GM23338 (cell line): Measurements from ENCODE around the gene STAT5B. TPM values are rescaled to one million over a fixed set of nuclear protein-coding genes. Genes with fewer than 3 reads are reported as not detected.

ENCODE experiments used
- ATAC-seq: fragments of 200-7000 bp; cut with Tn5 transposase; 3 replicates; pipeline ENCODE4 v1.9.1; 2020
- DNase-seq: peaks from one replicate; pipeline ENCODE4 v3.0.0-alpha.2; 2015; ENCODE audit warnings: low spot score
- H2AFZ ChIP-seq: fragments of 200-600 bp; sonication (generic); 2 replicates; pipeline ENCODE4 v1.8.0; 2016; ENCODE audit warnings: antibody characterized with exemption, mild to moderate bottlenecking, moderate library complexity
- H3F3A ChIP-seq: fragments of 200-600 bp; sonication (generic); replicated peaks from 2 replicates; pipeline ENCODE4 v1.8.0; 2017; ENCODE audit warnings: antibody characterized with exemption, mixed run types, low read depth
- H3K27ac ChIP-seq: fragments of 200-600 bp; sonication (generic); 2 replicates; pipeline ENCODE4 v1.6.1; 2016; ENCODE audit warnings: low read depth
- H3K27me3 ChIP-seq: fragments of 200-600 bp; sonication (generic); 2 replicates; pipeline ENCODE4 v1.8.0; 2016; ENCODE audit warnings: mild to moderate bottlenecking, mixed run types, moderate library complexity; ENCODE audit not compliant: insufficient read depth
- H3K36me3 ChIP-seq: fragments of 200-600 bp; sonication (generic); 2 replicates; pipeline ENCODE4 v1.8.0; 2016; ENCODE audit warnings: mild to moderate bottlenecking; ENCODE audit not compliant: insufficient read depth
- H3K4me1 ChIP-seq: fragments of 200-600 bp; sonication (generic); 2 replicates; pipeline ENCODE4 v1.8.0; 2016; ENCODE audit warnings: mild to moderate bottlenecking, moderate library complexity; ENCODE audit not compliant: insufficient read depth
- H3K4me2 ChIP-seq: fragments of 200-600 bp; sonication (generic); 2 replicates; pipeline ENCODE4 v1.7.1; 2017; ENCODE audit warnings: mixed run types
- H3K4me3 ChIP-seq: fragments of 200-600 bp; sonication (generic); 2 replicates; pipeline ENCODE4 v1.6.1; 2016; ENCODE audit warnings: mixed run types
- H3K79me2 ChIP-seq: fragments of 200-600 bp; sonication (generic); replicated peaks from 2 replicates; pipeline ENCODE4 v1.8.0; 2017; ENCODE audit warnings: mild to moderate bottlenecking; ENCODE audit not compliant: insufficient read depth
- H3K9me2 ChIP-seq: fragments of 200-600 bp; sonication (generic); 2 replicates; pipeline ENCODE4 v1.8.0; 2017; ENCODE audit not compliant: insufficient read depth
- H4K20me1 ChIP-seq: fragments of 200-600 bp; sonication (generic); replicated peaks from 2 replicates; pipeline ENCODE4 v1.8.0; 2017; ENCODE audit warnings: mild to moderate bottlenecking; ENCODE audit not compliant: insufficient read depth
- H3K27ac Mint-ChIP-seq: 2 replicates; pipeline ENCODE4 v1.8.0; 2020; ENCODE audit warnings: inconsistent platforms, mild to moderate bottlenecking, moderate library complexity, mixed read lengths
- H3K27me3 Mint-ChIP-seq: 3 replicates; pipeline ENCODE4 v1.8.0; 2022; ENCODE audit warnings: low read depth, mild to moderate bottlenecking, moderate library complexity, mixed read lengths, inconsistent platforms; ENCODE audit not compliant: insufficient read depth, poor library complexity
- H3K36me3 Mint-ChIP-seq: 3 replicates; pipeline ENCODE4 v1.8.0; 2021; ENCODE audit warnings: low read depth, mild to moderate bottlenecking, inconsistent platforms, moderate library complexity, mixed read lengths
- H3K4me1 Mint-ChIP-seq: 3 replicates; pipeline ENCODE4 v1.8.0; 2020; ENCODE audit warnings: mild to moderate bottlenecking, inconsistent platforms, mixed read lengths
- H3K4me3 Mint-ChIP-seq: 3 replicates; pipeline ENCODE4 v1.8.0; 2021; ENCODE audit warnings: moderate library complexity, mild to moderate bottlenecking, inconsistent platforms, mixed read lengths
- H3K9me3 Mint-ChIP-seq: 3 replicates; pipeline ENCODE4 v1.8.0; 2020; ENCODE audit warnings: moderate library complexity, mild to moderate bottlenecking, inconsistent platforms, mixed read lengths
- CREB1 ChIP-seq: fragments of 250-450 bp; sonication (Bioruptor Pico); IDR thresholded peaks from 2 replicates; pipeline ENCODE4 v1.5.0; 2020; ENCODE audit warnings: low read depth, mild to moderate bottlenecking, moderate library complexity
- CTCF ChIP-seq, 2 experiments: fragments of 200-600 bp in 1 of 2; sonication (generic) in 1 of 2; conservative IDR thresholded peaks; 2 replicates each; pipeline versions ENCODE4 v1.5.1 to v1.6.1; 2016 to 2017; ENCODE audit warnings: antibody characterized with exemption in 2 of 2, low read depth in 2 of 2, mild to moderate bottlenecking in 2 of 2, moderate library complexity in 1 of 2
- ETS1 ChIP-seq: IDR thresholded peaks from 2 replicates; pipeline ENCODE4 v1.6.1; 2016; ENCODE audit warnings: antibody characterized with exemption
- EZH2phosphoT487 ChIP-seq: fragments of 200-600 bp; sonication (generic); IDR thresholded peaks from one replicate; pipeline ENCODE4 v1.8.1; 2018; ENCODE audit warnings: antibody characterized with exemption; ENCODE audit not compliant: unreplicated experiment
- JUNB ChIP-seq: IDR thresholded peaks from one replicate; pipeline ENCODE4 v1.6.1; 2016; ENCODE audit warnings: antibody characterized with exemption; ENCODE audit not compliant: unreplicated experiment
- POLR2AphosphoS5 ChIP-seq: IDR thresholded peaks from 2 replicates; pipeline ENCODE4 v1.6.1; 2016; ENCODE audit warnings: antibody characterized with exemption, low read depth
- REST ChIP-seq: IDR thresholded peaks from one replicate; pipeline ENCODE4 v1.6.1; 2018; ENCODE audit warnings: antibody characterized with exemption; ENCODE audit not compliant: unreplicated experiment
- STAT1 ChIP-seq: IDR thresholded peaks from one replicate; pipeline ENCODE4 v1.6.1; 2016; ENCODE audit warnings: antibody characterized with exemption; ENCODE audit not compliant: unreplicated experiment
- ZNF114 ChIP-seq: fragments of 250-450 bp; sonication (Bioruptor Pico); IDR thresholded peaks from 2 replicates; pipeline ENCODE4 v1.5.0; 2020; ENCODE audit warnings: mild to moderate bottlenecking, moderate library complexity
- ZNF331 ChIP-seq: fragments of 250-450 bp; sonication (Bioruptor Pico); IDR thresholded peaks from 2 replicates; pipeline ENCODE4 v1.5.0; 2020; ENCODE audit warnings: low read depth, mild to moderate bottlenecking, moderate library complexity
- ZNF462 ChIP-seq: fragments of 250-450 bp; sonication (Bioruptor Pico); IDR thresholded peaks from 2 replicates; pipeline ENCODE4 v1.5.0; 2020; ENCODE audit warnings: mild to moderate bottlenecking, moderate library complexity
- polyA plus RNA-seq: library from polyadenylated mRNA; unstranded; fragments of >200 nt; fragmentation: Nextera tagmentation; extraction: Ambion mirVana; gene quantifications from 2 replicates; pipeline ENCODE4 v1.2.1, GENCODE V29; 2016
- total RNA-seq: library from RNA; depleted of rRNA; stranded (reverse); fragments of >200 nt; shearing (Covaris generic); gene quantifications from 2 replicates; pipeline ENCODE4 v1.2.3, GENCODE V29; 2014

The STAT5B gene
- total and polyA plus RNA-seq, 2 experiments from 2014 or later: 13.9 to 60.5 TPM

- peaks cover 9% of the 10 kb centered on the region for H3K4me1 Mint-ChIP-seq
- Histone ChIP-seq H3F3A (peaks cover 5% of the 10 kb centered on the region; the same call in 1 of the 2 replicates), H3K4me1 (0 out of 2 replicates have a peak, but pooled peaks cover 3% of the 10 kb centered on the region), H3K79me2 (no peaks in the 10 kb centered on the region), H3K27ac (no peak overlapping the region), H3K36me3 (no peaks in the 10 kb centered on the region), H3K4me2 (no peak overlapping the region), H3K4me3 (no peak overlapping the region), H3K27me3 (peaks cover 18% of the 10 kb centered on the region), H2AFZ (no peak overlapping the region), H4K20me1 (peaks cover 4% of the 10 kb centered on the region; the same call in 1 of the 2 replicates), H3K9me2 (no peaks in the 10 kb centered on the region)
- no peak for ATAC-seq
- H3K4me3 Mint-ChIP-seq: no peak overlapping the region
- TF ChIP-seq STAT1 (no peak), JUNB (no peak), EZH2phosphoT487 (no peak), POLR2AphosphoS5 (no peak), ETS1 (no peak), CREB1 (CRISPR knock-in tag) (no peak), ZNF114 (CRISPR knock-in tag) (no peak), REST (no peak), CTCF (conservative IDR thresholded peaks at IDR 0.05; ENCODE audit: low read depth in 2 of 2) (no peak), ZNF331 (CRISPR knock-in tag) (no peak), ZNF462 (CRISPR knock-in tag) (no peak)
- H3K27me3 Mint-ChIP-seq: peaks cover 28% of the 10 kb centered on the region
- DNase-seq: no peak
- no peak overlapping the region for H3K27ac Mint-ChIP-seq
- H3K9me3 Mint-ChIP-seq: no peaks in the 10 kb centered on the region; the same call in 2 of the 3 replicates
- H3K36me3 Mint-ChIP-seq: no peaks in the 10 kb centered on the region
These were observed 98.5 kb downstream of the STAT5B start for GRCh38 chr17:42177684-42178083.
